Esophagus muscularis mucosa (tissue), 4 donors: ENCODE results near the gene TTC7B. TPM values are rescaled to one million over a fixed set of nuclear protein-coding genes. Genes with fewer than 3 reads are reported as not detected.
"Not testable (repeated sequence)": the region's sequence is repeated elsewhere in the genome, so short reads cannot be mapped to it uniquely, and the experiment has no call there.

Source experiments
- DNase-seq: peaks from one replicate; pipeline ENCODE4 v3.0.0-alpha.2; 2017; ENCODE audit errors: extremely low spot score
- H3K27ac ChIP-seq, 4 donors: fragments of 200-600 bp; sonication (generic); replicated peaks in 1 of 4; 1 replicate in 3 of 4; 2 replicates in 1 of 4; pipeline ENCODE4 v1.5.1; 2016 to 2019; ENCODE audit warnings: mild to moderate bottlenecking in 1 of 4
- H3K27me3 ChIP-seq, 4 donors: fragments of 200-600 bp; sonication (generic); one replicate each; pipeline versions ENCODE4 v1.5.1 to v1.6.0; 2016 to 2019
- H3K36me3 ChIP-seq, 4 donors: fragments of 200-600 bp; sonication (generic); one replicate each; pipeline ENCODE4 v1.5.1; 2016 to 2019
- H3K4me1 ChIP-seq, 4 donors: fragments of 200-600 bp; sonication (generic); one replicate each; pipeline ENCODE4 v1.5.1; 2016 to 2019
- H3K4me3 ChIP-seq, 4 donors: fragments of 200-600 bp; sonication (generic); 1 replicate in 2 of 4; 2 replicates in 2 of 4; pipeline ENCODE4 v1.5.1; 2016 to 2019; ENCODE audit warnings: mild to moderate bottlenecking in 4 of 4, moderate library complexity in 1 of 4
- H3K9me3 ChIP-seq, 4 donors: fragments of 200-600 bp; sonication (generic); 1 replicate in 3 of 4; 2 replicates in 1 of 4; pipeline ENCODE4 v1.5.1; 2016 to 2019
- EP300 ChIP-seq: sonication (generic); formaldehyde crosslinking; IDR thresholded peaks from one replicate; pipeline ENCODE4 v1.6.1; 2017; ENCODE audit warnings: antibody characterized with exemption
- POLR2A ChIP-seq: fragments of 450-650 bp; IDR thresholded peaks from one replicate; pipeline ENCODE4 v1.6.1; 2017; ENCODE audit warnings: antibody characterized with exemption, moderate library complexity, mild to moderate bottlenecking, low read depth
- POLR2AphosphoS5 ChIP-seq, 2 donors: sonication (generic); formaldehyde crosslinking; IDR thresholded peaks; one replicate each; pipeline ENCODE4 v1.6.1; 2017; ENCODE audit warnings: antibody characterized with exemption in 2 of 2
- WGBS: methylation state at CpG from one replicate; pipeline ENCODE4 v1.1.5; 2018; 5-methylcytosine and 5-hydroxymethylcytosine counted together
- intact Hi-C: fragments of 100-400 bp; cut with DNase I; formaldehyde crosslinking; loops from one replicate; pipeline ENCODE4 v1.15.1; 2023
- total RNA-seq, 4 donors: library from RNA; depleted of rRNA; stranded (reverse); fragments of >200 nt; gene quantifications; one replicate each; pipeline versions ENCODE4 v1.1.0 to v1.2.1, GENCODE V29; 2016
- TF ChIP-seq, protein P1 (sequence below), 3 experiments: fragments of 200-600 bp in 2 of 3; fragments of 450-650 bp in 1 of 3; sonication (generic) in 2 of 3; IDR thresholded peaks; one replicate each; pipeline ENCODE4 v1.5.1; 2017 to 2019; ENCODE audit warnings: antibody characterized with exemption in 3 of 3, mild to moderate bottlenecking in 2 of 3, moderate library complexity in 1 of 3

TTC7B gene, protein sequence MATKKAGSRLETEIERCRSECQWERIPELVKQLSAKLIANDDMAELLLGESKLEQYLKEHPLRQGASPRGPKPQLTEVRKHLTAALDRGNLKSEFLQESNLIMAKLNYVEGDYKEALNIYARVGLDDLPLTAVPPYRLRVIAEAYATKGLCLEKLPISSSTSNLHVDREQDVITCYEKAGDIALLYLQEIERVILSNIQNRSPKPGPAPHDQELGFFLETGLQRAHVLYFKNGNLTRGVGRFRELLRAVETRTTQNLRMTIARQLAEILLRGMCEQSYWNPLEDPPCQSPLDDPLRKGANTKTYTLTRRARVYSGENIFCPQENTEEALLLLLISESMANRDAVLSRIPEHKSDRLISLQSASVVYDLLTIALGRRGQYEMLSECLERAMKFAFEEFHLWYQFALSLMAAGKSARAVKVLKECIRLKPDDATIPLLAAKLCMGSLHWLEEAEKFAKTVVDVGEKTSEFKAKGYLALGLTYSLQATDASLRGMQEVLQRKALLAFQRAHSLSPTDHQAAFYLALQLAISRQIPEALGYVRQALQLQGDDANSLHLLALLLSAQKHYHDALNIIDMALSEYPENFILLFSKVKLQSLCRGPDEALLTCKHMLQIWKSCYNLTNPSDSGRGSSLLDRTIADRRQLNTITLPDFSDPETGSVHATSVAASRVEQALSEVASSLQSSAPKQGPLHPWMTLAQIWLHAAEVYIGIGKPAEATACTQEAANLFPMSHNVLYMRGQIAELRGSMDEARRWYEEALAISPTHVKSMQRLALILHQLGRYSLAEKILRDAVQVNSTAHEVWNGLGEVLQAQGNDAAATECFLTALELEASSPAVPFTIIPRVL
- 100 to 1,000 TPM in 2 of 4 donors, 10 to 100 TPM in 2; 54.4 to 148 (median 113) TPM for total RNA-seq

DNA sequence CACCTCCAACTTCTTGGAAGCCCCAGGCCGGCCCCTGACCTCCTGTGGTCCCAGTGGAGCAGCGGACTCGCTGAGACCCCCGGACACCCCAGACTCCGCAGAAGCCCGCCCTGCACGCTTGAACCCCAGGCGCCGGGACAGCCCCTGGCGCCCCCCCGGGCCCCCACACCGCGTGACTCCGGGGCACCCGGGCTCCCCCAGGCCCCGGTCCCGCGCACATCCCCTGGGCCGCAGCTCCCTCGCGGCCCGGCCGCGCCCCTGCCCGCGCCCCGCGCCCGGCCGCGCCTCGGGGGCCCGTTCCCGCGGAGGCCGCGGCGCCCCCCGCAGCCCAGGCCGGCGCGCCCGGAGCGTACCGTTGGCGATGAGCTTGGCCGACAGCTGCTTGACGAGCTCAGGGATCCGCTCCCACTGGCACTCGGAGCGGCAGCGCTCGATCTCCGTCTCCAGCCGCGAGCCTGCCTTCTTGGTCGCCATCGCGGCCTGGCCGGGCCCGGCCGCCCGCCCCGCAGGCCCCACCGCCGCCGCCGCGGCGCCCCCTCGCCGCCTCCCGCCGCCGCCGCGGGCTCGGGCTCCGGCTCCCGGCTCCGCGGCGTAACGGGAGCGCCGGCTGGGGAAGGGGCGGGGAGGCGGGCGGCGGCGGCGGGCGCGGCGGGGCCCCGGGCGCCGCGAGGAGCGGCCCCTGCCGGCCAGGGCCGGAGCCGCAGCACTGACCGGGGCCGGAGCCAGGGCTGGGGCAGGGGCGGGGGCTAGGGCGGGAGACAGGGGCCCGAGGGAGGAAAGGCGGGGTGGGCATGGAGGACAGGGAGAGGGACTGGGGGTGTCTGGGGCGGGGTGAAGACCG is at the start of gene TTC7B:
Gene TTC7B, minus strand, starts transcription at position 609 of the 841 bp plus-strand sequence. Its CDS starts 135 bp downstream, at position 474.
- 1% methylated on average over 15 of the region's 111 CpGs for WGBS
- Histone ChIP-seq H3K9me3 (peaks cover 0 to 4% (median 0%) of the 10 kb centered on the region in 4 donors), H3K4me1 (peaks cover 18 to 46% (median 27%) of the 10 kb centered on the region in 4 donors), H3K27me3 (no peaks in the 10 kb centered on the region), H3K27ac (peak within 1 kb of the TSS in 3 of 4 donors; percentile 64 to 70 (median 68)), H3K4me3 (peak within 1 kb of the TSS; percentile 76 to 90 (median 78)), H3K36me3 (no peaks in the 10 kb centered on the region)
- intact Hi-C loops: loop anchor here (5.0 kb wide), 1 partner anchor 514 kb away; no protein-coding TSS in a partner anchor
- no peak for TF ChIP-seq POLR2A
- TF ChIP-seq, protein P1, sequence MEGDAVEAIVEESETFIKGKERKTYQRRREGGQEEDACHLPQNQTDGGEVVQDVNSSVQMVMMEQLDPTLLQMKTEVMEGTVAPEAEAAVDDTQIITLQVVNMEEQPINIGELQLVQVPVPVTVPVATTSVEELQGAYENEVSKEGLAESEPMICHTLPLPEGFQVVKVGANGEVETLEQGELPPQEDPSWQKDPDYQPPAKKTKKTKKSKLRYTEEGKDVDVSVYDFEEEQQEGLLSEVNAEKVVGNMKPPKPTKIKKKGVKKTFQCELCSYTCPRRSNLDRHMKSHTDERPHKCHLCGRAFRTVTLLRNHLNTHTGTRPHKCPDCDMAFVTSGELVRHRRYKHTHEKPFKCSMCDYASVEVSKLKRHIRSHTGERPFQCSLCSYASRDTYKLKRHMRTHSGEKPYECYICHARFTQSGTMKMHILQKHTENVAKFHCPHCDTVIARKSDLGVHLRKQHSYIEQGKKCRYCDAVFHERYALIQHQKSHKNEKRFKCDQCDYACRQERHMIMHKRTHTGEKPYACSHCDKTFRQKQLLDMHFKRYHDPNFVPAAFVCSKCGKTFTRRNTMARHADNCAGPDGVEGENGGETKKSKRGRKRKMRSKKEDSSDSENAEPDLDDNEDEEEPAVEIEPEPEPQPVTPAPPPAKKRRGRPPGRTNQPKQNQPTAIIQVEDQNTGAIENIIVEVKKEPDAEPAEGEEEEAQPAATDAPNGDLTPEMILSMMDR (IDR thresholded peaks at IDR 0.05): peak; percentile 12 to 58 (median 41)
- TF ChIP-seq EP300: no peak
- DNase-seq: no peak

DNA sequence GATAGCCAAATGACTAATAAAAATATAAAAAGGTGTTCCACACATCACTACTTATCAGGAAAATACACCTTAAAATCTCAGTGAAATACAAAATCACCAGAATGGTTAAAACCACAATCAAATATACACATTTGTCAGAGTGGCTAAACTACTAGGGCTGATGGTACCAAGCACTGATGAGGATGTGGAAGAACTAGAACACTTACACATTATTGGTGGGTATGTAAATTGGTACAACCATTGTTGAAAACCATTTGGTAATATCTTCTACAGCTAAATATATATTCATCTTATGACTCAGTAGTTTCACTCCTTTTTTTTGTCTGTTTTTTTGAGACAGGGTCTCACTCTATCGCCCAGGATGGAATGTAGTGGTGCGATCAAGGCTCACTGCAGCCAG is 48.5 kb upstream of the TTC7B start:
- Histone ChIP-seq H3K36me3 (peaks cover 0 to 10% (median 2%) of the 10 kb centered on the region in 4 donors), H3K27ac (no peak overlapping the region), H3K4me1 (peaks cover 0 to 18% (median 15%) of the 10 kb centered on the region in 4 donors), H3K27me3 (no peaks in the 10 kb centered on the region), H3K4me3 (no peak overlapping the region), H3K9me3 (no peaks in the 10 kb centered on the region)
- TF ChIP-seq EP300 (no peak), POLR2AphosphoS5 (IDR thresholded peaks at IDR 0.05) (no peak), POLR2A (no peak)
- TF ChIP-seq, protein P1 (IDR thresholded peaks at IDR 0.05): no peak
- intact Hi-C loops: no loop called here
- WGBS: 100% methylated on average over 2 of the region's 2 CpGs
- DNase-seq: no peak

DNA sequence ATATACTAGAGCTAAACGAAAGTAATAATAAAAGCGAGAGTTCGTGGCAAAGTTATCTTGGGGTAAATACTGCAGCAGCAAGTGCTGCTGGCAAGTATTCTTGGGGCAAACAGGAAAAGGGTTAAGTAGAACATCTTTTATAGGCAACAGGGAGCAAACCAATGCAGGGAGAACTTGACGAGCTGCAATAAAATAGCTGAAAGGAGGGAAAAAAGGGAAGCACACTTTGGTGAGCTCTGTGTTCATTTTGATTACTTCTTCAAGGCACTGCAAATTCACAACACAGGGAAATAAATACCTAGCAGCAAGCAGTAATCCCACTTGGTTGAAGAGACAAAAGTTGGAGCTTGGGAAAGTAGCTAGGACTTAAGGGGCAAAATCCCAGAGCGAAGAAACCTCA is 42.3 kb upstream of the TTC7B start:
- peak overlapping the region in 1 of 4 donors; percentile 31 for H3K4me3 ChIP-seq
- no peaks in the 10 kb centered on the region for H3K36me3 ChIP-seq
- WGBS: 87% methylated on average over 5 of the region's 5 CpGs
- no peaks in the 10 kb centered on the region for H3K9me3 ChIP-seq
- TF ChIP-seq EP300 (no peak), POLR2AphosphoS5 (IDR thresholded peaks at IDR 0.05) (no peak), POLR2A (no peak)
- TF ChIP-seq, protein P1 (IDR thresholded peaks at IDR 0.05): no peak
- intact Hi-C loops: no loop called here
- no peak for DNase-seq
- H3K27me3 ChIP-seq: no peaks in the 10 kb centered on the region
- H3K27ac ChIP-seq: no peak overlapping the region
- H3K4me1 ChIP-seq: no peaks in the 10 kb centered on the region

DNA sequence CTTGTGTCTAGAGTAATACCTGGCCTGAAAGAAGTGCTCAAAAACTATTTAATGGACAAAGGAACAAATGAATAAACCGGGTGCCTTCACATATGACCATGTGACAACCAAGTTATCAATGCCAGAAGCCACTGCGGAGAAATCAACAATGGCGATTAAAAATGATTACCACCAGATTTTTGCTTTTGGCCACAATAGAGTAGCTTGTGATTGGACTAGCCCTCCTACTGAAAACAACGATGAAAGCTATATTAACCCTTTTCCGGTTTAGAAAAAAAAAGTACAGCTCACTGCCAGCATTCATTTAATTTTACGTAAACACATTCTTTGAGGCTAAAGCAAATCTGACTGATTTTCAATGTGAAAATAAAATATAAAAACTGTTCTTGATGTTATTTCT is 41.6 kb upstream of the TTC7B start:
- WGBS: 82% methylated on average over 6 of the region's 6 CpGs
- TF ChIP-seq POLR2AphosphoS5 (IDR thresholded peaks at IDR 0.05) (no peak), POLR2A (no peak), EP300 (no peak)
- TF ChIP-seq, protein P1 (IDR thresholded peaks at IDR 0.05): no peak
- Histone ChIP-seq H3K4me1 (no peaks in the 10 kb centered on the region), H3K9me3 (no peaks in the 10 kb centered on the region), H3K27me3 (no peaks in the 10 kb centered on the region), H3K27ac (no peak overlapping the region), H3K36me3 (no peaks in the 10 kb centered on the region), H3K4me3 (peak overlapping the region in 1 of 4 donors; percentile 31)
- DNase-seq: no peak
- intact Hi-C loops: no loop called here

DNA sequence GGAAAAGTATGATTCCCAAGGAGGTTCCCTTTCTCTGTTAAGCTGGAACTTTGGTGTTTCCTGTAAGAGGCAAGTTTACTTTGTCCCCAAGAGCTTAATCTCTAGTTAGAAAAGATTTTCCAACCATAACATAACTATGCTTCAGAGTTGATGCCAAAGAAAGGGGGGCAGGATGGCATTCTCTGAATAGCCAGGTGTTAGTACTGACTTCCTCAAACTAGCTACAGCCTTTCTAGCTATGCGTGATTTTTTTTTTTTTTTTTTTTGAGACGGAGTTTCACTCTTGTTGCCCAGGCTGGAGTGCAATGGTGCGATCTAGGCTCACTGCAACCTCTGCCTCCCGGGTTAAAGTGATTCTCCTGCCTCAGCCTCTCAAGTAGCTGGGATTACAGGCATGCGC is 39.9 kb upstream of the TTC7B start:
- H3K4me3 ChIP-seq, H3K4me1 ChIP-seq, H3K36me3 ChIP-seq, H3K9me3 ChIP-seq, H3K27ac ChIP-seq, intact Hi-C loops, H3K27me3 ChIP-seq, DNase-seq: not testable (repeated sequence)
- WGBS: 88% methylated on average over 5 of the region's 5 CpGs
